B cell (primary cell): Measurements from ENCODE around the gene EVPL.

Experiments used
- CTCF ChIP-seq: fragments of 200-600 bp; IDR thresholded peaks from one replicate; pipeline ENCODE4 v1.8.0; 2022; ENCODE audit warnings: antibody characterized with exemption, mild to moderate bottlenecking
- EZH2 ChIP-seq: IDR thresholded peaks from 2 replicates; pipeline ENCODE4 v1.6.1; 2012; ENCODE audit warnings: borderline replicate concordance, low read depth, mild to moderate bottlenecking, moderate library complexity, low read length; ENCODE audit not compliant: insufficient read depth, poor library complexity, severe bottlenecking

- no peak for TF ChIP-seq CTCF
- TF ChIP-seq EZH2: no peak
Measured at GRCh38 chr17:76034428-76035350, 7.6 kb upstream of the EVPL start.
